Neural progenitor cell (in vitro differentiated cells): ENCODE results near the gene KRTAP9-9.

Experiments
- EZH2 ChIP-seq: fragments of 200-600 bp; sonication (generic); IDR thresholded peaks from 2 replicates; pipeline ENCODE4 v1.6.1; 2017; ENCODE audit warnings: antibody characterized with exemption, mild to moderate bottlenecking, moderate library complexity
- TF ChIP-seq, protein P1 (sequence below): fragments of 200-600 bp; sonication (generic); IDR thresholded peaks from 2 replicates; pipeline ENCODE4 v1.5.1; 2017; ENCODE audit warnings: antibody characterized with exemption, mild to moderate bottlenecking

DNA sequence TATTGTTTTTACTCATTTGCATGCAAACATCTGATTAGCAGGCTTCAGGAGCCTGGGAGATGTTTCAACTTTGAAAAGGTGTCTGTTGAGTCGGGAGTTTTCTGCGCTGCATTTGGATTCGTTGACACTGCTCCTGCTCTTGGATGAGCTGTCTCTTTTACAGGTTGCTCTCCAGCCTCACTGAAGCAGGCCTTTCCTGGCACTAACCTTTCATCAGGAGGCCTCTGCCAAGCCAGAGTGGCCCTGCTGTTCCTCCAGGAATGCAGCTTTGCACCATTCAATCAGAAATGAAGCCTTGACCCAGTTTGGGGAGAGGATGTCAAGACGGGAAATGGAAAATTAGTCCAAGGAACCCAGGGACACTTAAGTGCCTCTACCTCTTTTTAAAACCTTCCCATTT is 47.8 kb downstream of the KRTAP9-9 start:
- TF ChIP-seq EZH2, result no peak
- TF ChIP-seq, protein P1, sequence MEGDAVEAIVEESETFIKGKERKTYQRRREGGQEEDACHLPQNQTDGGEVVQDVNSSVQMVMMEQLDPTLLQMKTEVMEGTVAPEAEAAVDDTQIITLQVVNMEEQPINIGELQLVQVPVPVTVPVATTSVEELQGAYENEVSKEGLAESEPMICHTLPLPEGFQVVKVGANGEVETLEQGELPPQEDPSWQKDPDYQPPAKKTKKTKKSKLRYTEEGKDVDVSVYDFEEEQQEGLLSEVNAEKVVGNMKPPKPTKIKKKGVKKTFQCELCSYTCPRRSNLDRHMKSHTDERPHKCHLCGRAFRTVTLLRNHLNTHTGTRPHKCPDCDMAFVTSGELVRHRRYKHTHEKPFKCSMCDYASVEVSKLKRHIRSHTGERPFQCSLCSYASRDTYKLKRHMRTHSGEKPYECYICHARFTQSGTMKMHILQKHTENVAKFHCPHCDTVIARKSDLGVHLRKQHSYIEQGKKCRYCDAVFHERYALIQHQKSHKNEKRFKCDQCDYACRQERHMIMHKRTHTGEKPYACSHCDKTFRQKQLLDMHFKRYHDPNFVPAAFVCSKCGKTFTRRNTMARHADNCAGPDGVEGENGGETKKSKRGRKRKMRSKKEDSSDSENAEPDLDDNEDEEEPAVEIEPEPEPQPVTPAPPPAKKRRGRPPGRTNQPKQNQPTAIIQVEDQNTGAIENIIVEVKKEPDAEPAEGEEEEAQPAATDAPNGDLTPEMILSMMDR, result no peak
